GM12878 (cell line): ENCODE data around the gene RCL1. TPM values are rescaled to one million over a fixed set of nuclear protein-coding genes. Genes with fewer than 3 reads are reported as not detected.

Source experiments
- ATAC-seq: fragments of 200-7000 bp; cut with Tn5 transposase; 3 replicates; pipeline ENCODE4 v1.9.1; 2020; ENCODE audit warnings: mild to moderate bottlenecking, moderate library complexity
- BruUV-seq: library from RNA; stranded (reverse); fragments of 400-500 nt; replicated peaks from 2 replicates; lab custom pipeline; 2021; lab: Mats Ljungman, UMichigan
- CTCF ChIA-PET: fragments of 300-600 bp; sonication (Branson Sonifier 250); formaldehyde crosslinking; extraction: SDS; loops from one replicate; lab custom pipeline; 2021; ENCODE audit warnings: inconsistent platforms; lab: Yijun Ruan, JAX
- POLR2A ChIA-PET: fragments of 350-600 bp; formaldehyde crosslinking; extraction: SDS; loops from one replicate; lab custom pipeline; 2021; ENCODE audit warnings: inconsistent platforms; lab: Charles Lee
- RAD21 ChIA-PET: fragments of 300-600 bp; sonication (Branson Sonifier 250); formaldehyde crosslinking; loops from one replicate; lab custom pipeline; 2023; ENCODE audit warnings: antibody characterized with exemption; ENCODE audit not compliant: unreplicated experiment; lab: Charles Lee
- SMC1A ChIA-PET: fragments of 300-600 bp; sonication (Branson Sonifier 250); formaldehyde crosslinking; loops from one replicate; lab custom pipeline; 2023; ENCODE audit not compliant: unreplicated experiment, uncharacterized antibody; lab: Charles Lee
- DNase-seq: peaks from one replicate; pipeline ENCODE4 v3.0.0-alpha.2; 2011; ENCODE audit warnings: low read depth, low spot score
- FAIRE-seq: peaks from 3 replicates; lab custom pipeline; 2011; peaks lifted over from hg19 to GRCh38; lab: Jason Lieb, UNC
- H2AFZ ChIP-seq: 2 replicates; pipeline ENCODE4 v1.6.0; 2011; ENCODE audit warnings: low read depth, low read length, control low read depth; ENCODE audit not compliant: control insufficient read depth
- H3K27ac ChIP-seq: 2 replicates; pipeline ENCODE4 v1.5.1; 2011; ENCODE audit warnings: control low read depth; ENCODE audit not compliant: control insufficient read depth, insufficient read depth
- H3K27me3 ChIP-seq, 2 experiments: replicated peaks in 1 of 2; 2 replicates each; pipeline versions ENCODE4 v1.6.0 to v1.6.1; 2011; ENCODE audit warnings: low read length in 1 of 2; ENCODE audit not compliant: control insufficient read depth in 2 of 2, insufficient read depth in 2 of 2
- H3K36me3 ChIP-seq, 2 experiments: 2 replicates each; pipeline ENCODE4 v1.5.1; 2011; ENCODE audit warnings: low read length in 1 of 2; ENCODE audit not compliant: control insufficient read depth in 2 of 2, insufficient read depth in 2 of 2
- H3K4me1 ChIP-seq: 2 replicates; pipeline ENCODE4 v1.6.1; 2011; ENCODE audit warnings: mild to moderate bottlenecking, low read length, moderate library complexity, mixed read lengths; ENCODE audit not compliant: control insufficient read depth, insufficient read depth
- H3K4me2 ChIP-seq: 2 replicates; pipeline ENCODE4 v1.6.0; 2011; ENCODE audit warnings: control low read depth; ENCODE audit not compliant: control insufficient read depth, insufficient read depth
- H3K4me3 ChIP-seq: fragments of 200-600 bp; sonication (generic); 2 replicates; pipeline ENCODE4 v1.5.1; 2016
- H3K79me2 ChIP-seq: 2 replicates; pipeline ENCODE4 v1.6.0; 2011; ENCODE audit warnings: low read length; ENCODE audit not compliant: control insufficient read depth, insufficient read depth
- H3K9ac ChIP-seq: 2 replicates; pipeline ENCODE4 v1.8.0; 2011; ENCODE audit warnings: low read length, control low read depth, mixed read lengths; ENCODE audit not compliant: control insufficient read depth, insufficient read depth
- H3K9me3 ChIP-seq: replicated peaks from 3 replicates; pipeline ENCODE4 v1.5.1; 2011; ENCODE audit warnings: mild to moderate bottlenecking, low read length; ENCODE audit not compliant: control insufficient read depth, insufficient read depth
- H4K20me1 ChIP-seq: 2 replicates; pipeline ENCODE4 v1.6.0; 2011; ENCODE audit not compliant: control insufficient read depth, insufficient read depth
- CBFB ChIP-seq: IDR thresholded peaks from 2 replicates; pipeline ENCODE4 v1.6.1; 2016; ENCODE audit warnings: antibody characterized with exemption, low read depth
- CREB1 ChIP-seq: IDR thresholded peaks from 2 replicates; pipeline ENCODE4 v1.6.1; 2012; ENCODE audit warnings: low read depth, mild to moderate bottlenecking, inconsistent platforms
- EP300 ChIP-seq, 2 experiments: fragments of 150-350 bp in 1 of 2; IDR thresholded peaks; 2 replicates each; pipeline ENCODE4 v1.6.1; 2011 to 2012; ENCODE audit warnings: low read depth in 2 of 2, low read length in 2 of 2, borderline replicate concordance in 1 of 2, improper control_type of control experiment in 1 of 2, inconsistent platforms in 1 of 2; ENCODE audit not compliant: control insufficient read depth in 1 of 2
- GATAD2B ChIP-seq: fragments of 450-650 bp; conservative IDR thresholded peaks from 2 replicates; pipeline ENCODE4 v1.6.1; 2017; ENCODE audit warnings: low read depth, mild to moderate bottlenecking, moderate library complexity
- HDAC2 ChIP-seq: fragments of 200-600 bp; sonication (generic); IDR thresholded peaks from 2 replicates; pipeline ENCODE4 v1.6.1; 2017
- KLF5 ChIP-seq: fragments of 450-650 bp; IDR thresholded peaks from 2 replicates; pipeline ENCODE4 v1.6.1; 2014; ENCODE audit warnings: mild to moderate bottlenecking; ENCODE audit not compliant: partially characterized antibody
- MYB ChIP-seq: fragments of 150-350 bp; IDR thresholded peaks from 2 replicates; pipeline ENCODE4 v1.6.1; 2014; ENCODE audit warnings: mild to moderate bottlenecking, low read depth, low read length, borderline replicate concordance
- RAD21 ChIP-seq: IDR thresholded peaks from 2 replicates; pipeline ENCODE4 v1.6.1; 2011; ENCODE audit warnings: mild to moderate bottlenecking, low read depth, low read length, moderate library complexity; ENCODE audit not compliant: insufficient read depth
- RBBP5 ChIP-seq: fragments of 200-600 bp; sonication (generic); conservative IDR thresholded peaks from 2 replicates; pipeline ENCODE4 v1.6.1; 2016
- ZNF24 ChIP-seq: fragments of 450-650 bp; IDR thresholded peaks from 2 replicates; pipeline ENCODE4 v1.6.1; 2017; ENCODE audit warnings: antibody characterized with exemption, mild to moderate bottlenecking
- WGBS: methylation state at CpG from one replicate; pipeline ENCODE4 v1.1.6; 2016; ENCODE audit warnings: low lambda C conversion rate; ENCODE audit not compliant: insufficient replicate concordance, insufficient coverage; ENCODE audit errors: missing lambda C conversion rate; 5-methylcytosine and 5-hydroxymethylcytosine counted together
- in situ Hi-C: fragments of 300-500 bp; cut with MboI; formaldehyde crosslinking; loops from 9 replicates; pipeline ENCODE4 v1.14.3; 2018; ENCODE audit warnings: mixed read lengths
- intact Hi-C: fragments of 100-400 bp; cut with micrococcal nuclease; formaldehyde crosslinking; loops from one replicate; pipeline ENCODE4 v1.14.2; 2022; ENCODE audit not compliant: unreplicated experiment
- polyA plus RNA-seq, 11 experiments: library from polyadenylated mRNA; depleted of rRNA in 4 of 11; unstranded in 6 of 11; stranded (reverse) in 5 of 11; fragments of >200 nt; fragmentation: Nextera tagmentation in 4 of 11; fragmentation: Illumina TruSeq in 1 of 11; extraction: Ambion mirVana in 4 of 11; extraction: Trizol in 1 of 11; gene quantifications; 1 replicate in 1 of 11; 2 replicates in 10 of 11; pipeline versions ENCODE4 v1.2.1 to v1.2.3, GENCODE V29; 2011 to 2016; ENCODE audit warnings: inconsistent platforms in 2 of 11, missing spikeins in 2 of 11, low read depth in 1 of 11
- total RNA-seq, 4 experiments: library from RNA; depleted of rRNA in 3 of 4; stranded (reverse); fragments of >200 nt in 3 of 4; fragmentation: Illumina TruSeq in 1 of 4; extraction: Trizol in 1 of 4; gene quantifications; 2 replicates each; pipeline versions ENCODE4 v1.2.1 to v1.2.3, GENCODE V29; 2013 to 2021
- TF ChIP-seq, protein P1 (sequence below): fragments of 450-650 bp; IDR thresholded peaks from 2 replicates; pipeline ENCODE4 v1.6.1; 2017; ENCODE audit warnings: low read depth, mild to moderate bottlenecking, moderate library complexity

RCL1 gene
- total and polyA plus RNA-seq, 10 of the 15 experiments (the other 5 are each of a cell fraction or from before 2014, with no cell fraction given): 21.1 to 46.8 (median 30.5) TPM

DNA sequence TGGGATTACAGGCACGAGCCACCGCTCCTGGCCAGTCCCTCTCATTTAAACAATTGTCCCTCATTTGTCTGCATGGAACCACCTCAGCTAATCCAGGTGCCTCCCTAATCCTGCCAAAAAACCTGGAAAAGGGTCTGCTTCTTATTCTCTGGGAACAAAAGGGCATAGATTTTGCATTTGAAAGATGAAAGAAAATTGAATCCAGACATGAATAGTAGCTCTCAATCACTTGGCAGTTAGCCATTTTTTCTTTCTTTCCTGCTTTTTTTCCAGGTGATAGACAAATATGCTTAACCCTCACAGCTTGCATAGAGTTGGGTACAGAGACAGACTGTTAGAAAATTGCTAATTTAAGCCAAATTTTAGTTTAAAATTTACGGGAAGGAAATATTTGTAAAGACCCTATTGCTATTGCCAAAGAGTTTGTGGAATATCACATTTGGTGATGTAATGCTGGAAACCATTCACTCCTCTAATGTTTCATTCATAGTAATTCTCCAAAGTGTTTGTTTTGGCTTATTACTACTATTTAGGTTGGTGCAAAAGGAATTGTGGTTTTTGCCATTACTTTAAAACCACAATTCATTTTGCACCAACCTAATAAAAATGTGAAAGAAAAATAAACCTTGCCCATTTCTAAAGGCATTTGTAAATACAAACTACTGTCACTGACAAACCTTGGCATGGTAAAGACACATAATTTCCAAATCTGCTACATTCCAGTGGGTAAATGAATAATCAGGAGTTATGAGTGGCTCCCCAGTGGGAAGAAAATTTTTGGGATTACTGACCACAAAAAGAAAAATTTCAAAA is 111.8 kb downstream of the RCL1 start:
- no peak overlapping the region for H3K4me2 ChIP-seq
- TF ChIP-seq GATAD2B: no peak
- no peak for TF ChIP-seq ZNF24
- TF ChIP-seq KLF5: no peak
- TF ChIP-seq HDAC2: no peak
- no peak for TF ChIP-seq RAD21
- TF ChIP-seq RBBP5: no peak
- no peak for TF ChIP-seq CBFB
- TF ChIP-seq CREB1: no peak
- no peak for TF ChIP-seq EP300 (IDR thresholded peaks at IDR 0.05; ENCODE audit: borderline replicate concordance in 1 of 2, control insufficient read depth in 1 of 2, low read depth in 2 of 2, low read length in 2 of 2)
- no peak for TF ChIP-seq MYB
- TF ChIP-seq, protein P1, sequence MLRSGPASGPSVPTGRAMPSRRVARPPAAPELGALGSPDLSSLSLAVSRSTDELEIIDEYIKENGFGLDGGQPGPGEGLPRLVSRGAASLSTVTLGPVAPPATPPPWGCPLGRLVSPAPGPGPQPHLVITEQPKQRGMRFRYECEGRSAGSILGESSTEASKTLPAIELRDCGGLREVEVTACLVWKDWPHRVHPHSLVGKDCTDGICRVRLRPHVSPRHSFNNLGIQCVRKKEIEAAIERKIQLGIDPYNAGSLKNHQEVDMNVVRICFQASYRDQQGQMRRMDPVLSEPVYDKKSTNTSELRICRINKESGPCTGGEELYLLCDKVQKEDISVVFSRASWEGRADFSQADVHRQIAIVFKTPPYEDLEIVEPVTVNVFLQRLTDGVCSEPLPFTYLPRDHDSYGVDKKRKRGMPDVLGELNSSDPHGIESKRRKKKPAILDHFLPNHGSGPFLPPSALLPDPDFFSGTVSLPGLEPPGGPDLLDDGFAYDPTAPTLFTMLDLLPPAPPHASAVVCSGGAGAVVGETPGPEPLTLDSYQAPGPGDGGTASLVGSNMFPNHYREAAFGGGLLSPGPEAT: no peak
- H4K20me1 ChIP-seq: no peaks in the 10 kb centered on the region
- DNase-seq (no peak), ATAC-seq (no peak), FAIRE-seq (no peak)
- H3K9me3 ChIP-seq: no peaks in the 10 kb centered on the region
- in situ Hi-C loops: no loop called here
- intact Hi-C loops: no loop called here
- 0 out of 2 replicates have a peak, but pooled peaks cover 4% of the 10 kb centered on the region for H3K4me1 ChIP-seq
- CTCF ChIA-PET: no interaction called here
- RAD21 ChIA-PET: no interaction called here
- no peak overlapping the region for H3K27ac ChIP-seq
- 98% methylated on average over 3 of the region's 3 CpGs for WGBS
- H2AFZ ChIP-seq: no peak overlapping the region
- no peaks in the 10 kb centered on the region for H3K36me3 ChIP-seq
- H3K79me2 ChIP-seq: no peaks in the 10 kb centered on the region
- BruUV-seq: no TSS peak
- no peak overlapping the region for H3K4me3 ChIP-seq
- H3K9ac ChIP-seq: no peak overlapping the region
- H3K27me3 ChIP-seq: no peaks in the 10 kb centered on the region
- POLR2A ChIA-PET: no interaction called here
- SMC1A ChIA-PET: no interaction called here
